GM18907 (cell line): ENCODE data around the gene ZSCAN16.
"Not testable (repeated sequence)": the region's sequence is repeated elsewhere in the genome, so short reads cannot be mapped to it uniquely, and the experiment has no call there.

ENCODE experiments used
- ATAC-seq: cut with Tn5 transposase; IDR thresholded peaks from one replicate; pipeline ENCODE4 v1.9.1; 2021; ENCODE audit warnings: mild to moderate bottlenecking, moderate library complexity; ENCODE audit not compliant: unreplicated experiment

The ZSCAN16 gene

GRCh38 chr6:28124350-28124970 lies at the start of gene ZSCAN16:
Gene ZSCAN16 (plus strand): TSS chr6:28124609. CDS start chr6:28125444, 835 bp downstream.
- peak; percentile 93 for ATAC-seq

GRCh38 chr6:28078050-28078449 lies 46.4 kb upstream of the ZSCAN16 start:
- no peak for ATAC-seq

DNA sequence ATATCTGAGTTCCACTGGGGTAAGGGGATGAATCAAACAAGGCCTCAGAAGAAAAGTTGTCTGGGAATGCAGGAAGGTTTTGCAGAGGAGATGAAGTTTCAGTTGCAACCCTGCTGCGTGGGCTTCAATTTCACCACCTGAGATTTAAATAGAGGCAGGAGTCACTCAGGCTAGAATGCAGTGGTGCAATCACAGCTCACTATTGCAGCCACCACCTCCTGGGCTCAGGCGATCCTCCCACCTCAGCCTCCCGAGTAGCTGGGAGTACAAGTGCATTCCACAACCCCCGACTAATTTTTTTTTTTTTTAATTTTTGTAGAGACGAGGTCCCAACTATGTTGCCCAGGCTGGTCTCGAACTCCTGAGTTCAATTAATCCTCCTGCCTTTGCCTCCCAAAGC lies 45.6 kb upstream of the ZSCAN16 start:
- ATAC-seq = no peak

DNA sequence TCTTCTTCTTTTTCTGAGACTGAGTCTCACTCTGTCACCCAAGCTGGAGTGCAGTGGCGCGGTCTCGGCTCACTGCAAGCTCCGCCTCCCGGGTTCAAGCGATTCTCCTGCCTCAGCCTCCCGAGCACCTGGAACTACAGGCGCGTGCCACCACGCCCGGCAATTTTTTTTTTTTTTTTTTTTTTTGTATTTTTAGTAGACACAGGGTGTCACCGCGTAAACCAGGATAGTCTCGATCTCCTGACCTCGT lies 44.1 kb upstream of the ZSCAN16 start, which contains the start of gene ZNF165:
ZNF165 (plus strand) TSS at position 188 of the 250 bp plus-strand sequence. CDS start 4,913 bp downstream, outside the sequence.
- peak; percentile 18 for ATAC-seq

DNA sequence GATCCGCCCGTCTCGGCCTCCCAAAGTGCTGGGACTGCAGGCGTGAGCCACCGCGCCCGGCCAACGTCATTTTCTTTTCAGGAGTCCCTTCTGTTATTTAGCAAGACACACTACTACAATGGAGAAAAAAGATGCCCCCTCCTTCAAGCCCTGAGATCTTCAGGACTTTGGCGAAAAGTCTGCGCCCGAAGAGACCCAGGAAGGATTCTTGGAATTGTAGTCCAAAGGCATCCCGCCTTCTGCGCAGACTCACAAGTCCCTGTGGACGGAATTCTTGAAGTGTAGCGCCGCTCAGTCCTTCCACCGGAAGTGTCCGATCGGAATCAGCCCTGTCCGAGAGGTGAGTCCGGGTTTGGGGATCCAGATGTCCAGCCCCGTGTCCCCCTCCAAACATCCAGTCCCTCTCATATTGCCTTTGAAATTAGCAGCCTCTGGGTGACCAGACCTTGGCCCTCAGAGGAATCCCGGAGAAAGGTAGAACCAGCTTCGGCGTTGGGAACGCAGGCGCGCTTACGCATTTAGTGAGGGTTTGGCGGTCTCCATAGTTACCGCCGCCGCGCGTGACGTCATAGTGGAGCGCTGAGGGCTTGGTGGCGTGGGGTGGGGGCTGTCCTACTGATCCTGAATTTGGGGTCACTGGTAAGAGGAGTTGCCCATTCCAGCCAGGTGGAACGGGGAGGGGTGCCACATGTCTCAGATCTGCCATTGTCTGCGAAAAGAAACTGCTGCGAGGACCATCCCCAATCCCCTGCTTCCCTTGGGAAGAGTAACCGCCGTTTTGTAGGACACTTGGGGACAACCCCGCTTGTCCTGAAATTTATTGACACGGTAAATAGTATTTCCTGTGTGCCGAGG lies 43.6 kb upstream of the ZSCAN16 start:
- ATAC-seq = peak; percentile 76

- ATAC-seq = peak; percentile 64
Measured at GRCh38 chr6:28081486-28081751, 43.0 kb upstream of the ZSCAN16 start.

- no peak for ATAC-seq
Measured at GRCh38 chr6:28082939-28083338, 41.5 kb upstream of the ZSCAN16 start.

GRCh38 chr6:28089054-28089453 lies 35.4 kb upstream of the ZSCAN16 start:
- no peak for ATAC-seq

DNA sequence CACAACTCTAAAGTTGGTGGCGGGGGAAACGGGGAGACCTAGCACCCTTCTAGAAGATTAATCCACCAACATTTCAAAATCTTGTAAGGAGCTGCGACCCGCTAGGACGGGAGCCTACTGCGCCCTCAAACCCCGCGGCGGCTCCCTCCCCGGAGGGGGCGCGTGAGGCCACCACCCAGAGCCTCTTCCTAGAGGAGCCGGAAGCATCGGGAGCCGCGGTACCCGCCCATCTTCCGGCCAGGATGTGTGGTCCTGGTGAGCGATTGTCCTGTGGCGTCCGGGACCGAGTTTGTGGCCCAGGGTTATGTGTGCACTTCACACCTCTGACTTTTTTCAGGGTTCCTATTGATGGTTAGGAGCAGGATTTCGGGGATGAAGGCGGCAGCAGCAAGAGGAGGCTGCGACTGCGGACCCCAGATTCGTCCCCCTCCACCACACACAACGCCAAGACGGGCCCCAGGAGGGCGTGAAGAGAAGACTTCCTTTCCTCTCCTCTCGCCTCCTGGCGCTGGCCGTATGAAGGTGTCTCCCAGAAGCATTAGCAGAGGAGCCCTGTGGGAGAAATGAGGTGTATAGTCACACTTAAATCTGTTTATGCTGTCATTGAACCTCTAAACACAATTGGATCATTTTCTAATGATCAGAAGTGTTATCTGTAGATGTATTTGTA lies 33.4 kb upstream of the ZSCAN16 start:
- ATAC-seq = no peak

DNA sequence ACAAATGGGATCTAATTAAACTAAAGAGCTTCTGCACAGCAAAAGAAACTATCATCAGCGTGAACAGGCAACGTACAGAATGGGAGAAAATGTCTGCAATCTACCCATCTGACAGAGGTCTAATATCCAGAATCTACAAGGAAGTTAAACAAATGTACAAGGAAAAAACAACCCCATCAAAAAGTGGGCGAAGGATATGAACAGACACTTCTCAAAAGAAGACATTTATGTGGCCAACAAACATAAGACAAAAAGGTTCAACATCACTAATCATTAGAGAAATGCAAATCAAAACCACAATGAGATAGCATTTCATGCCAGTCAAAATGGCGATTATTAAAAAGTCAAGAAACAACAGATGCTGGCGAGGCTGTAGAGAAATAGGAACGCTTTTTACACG lies 22.2 kb upstream of the ZSCAN16 start:
- not testable (repeated sequence) for ATAC-seq

GRCh38 chr6:28102699-28103098 lies 21.7 kb upstream of the ZSCAN16 start:
- ATAC-seq = not testable (repeated sequence)

- peak; percentile 98 for ATAC-seq
Measured at GRCh38 chr6:28104392-28105244, 19.8 kb upstream of the ZSCAN16 start.

- ATAC-seq = peak; percentile 31
Measured at GRCh38 chr6:28105245-28105639, 19.2 kb upstream of the ZSCAN16 start.

DNA sequence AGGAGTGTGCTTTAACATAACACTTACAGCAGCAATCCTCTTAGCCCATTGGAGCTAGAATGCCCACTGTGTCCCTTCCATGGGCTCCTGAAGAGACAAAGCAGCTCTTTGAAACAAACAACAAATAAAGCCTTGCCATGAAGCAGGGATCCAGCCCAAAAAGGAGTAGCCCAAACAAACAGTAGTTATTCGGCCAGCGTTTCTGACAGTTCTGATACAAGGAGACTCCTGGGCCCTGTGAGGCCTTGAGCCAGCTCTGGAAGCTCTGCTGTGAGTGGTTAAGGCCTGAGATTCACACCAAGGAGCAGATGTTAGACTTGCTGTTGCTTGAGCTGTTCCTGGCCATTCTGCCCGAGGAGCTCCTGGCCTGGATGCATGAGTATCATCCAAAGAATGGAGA lies 16.9 kb upstream of the ZSCAN16 start:
- ATAC-seq = no peak

GRCh38 chr6:28111964-28112363 lies 12.4 kb upstream of the ZSCAN16 start:
- ATAC-seq = no peak

GRCh38 chr6:28115799-28116198 lies 8.6 kb upstream of the ZSCAN16 start:
- ATAC-seq = no peak

- no peak for ATAC-seq
Measured at GRCh38 chr6:28117386-28118050, 6.9 kb upstream of the ZSCAN16 start.

- ATAC-seq = no peak
Measured at GRCh38 chr6:28118217-28118616, 6.2 kb upstream of the ZSCAN16 start.

DNA sequence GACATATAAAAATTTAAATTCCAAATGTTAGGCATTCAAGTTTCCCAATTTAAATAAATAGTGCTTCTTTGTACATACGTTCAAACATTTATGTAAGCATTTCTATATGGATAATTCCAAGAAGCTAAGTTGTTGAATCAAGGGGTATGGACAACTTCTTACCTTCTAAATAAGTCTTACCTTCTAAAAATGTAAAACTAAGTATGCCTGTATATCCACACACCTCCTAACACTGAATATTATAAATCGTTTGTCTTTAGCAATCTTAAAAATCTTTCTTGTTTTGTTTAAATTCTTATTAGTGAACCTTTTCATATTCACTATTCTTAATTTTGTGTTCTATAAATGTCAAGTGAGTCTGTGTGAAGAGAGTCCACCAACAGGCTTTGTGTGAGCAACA lies 2.5 kb upstream of the ZSCAN16 start:
- no peak for ATAC-seq

- ATAC-seq = not testable (repeated sequence)
Measured at GRCh38 chr6:28122283-28122682, 2.1 kb upstream of the ZSCAN16 start.

GRCh38 chr6:28124971-28125353 lies 553 bp downstream of the ZSCAN16 start:
- peak; percentile 15 for ATAC-seq
